Brain pericyte (primary cell): ENCODE measurements around the gene PATE4.
"Not testable (repeated sequence)": the region's sequence is repeated elsewhere in the genome, so short reads cannot be mapped to it uniquely, and the experiment has no call there.

Source experiments
- DNase-seq: peaks from one replicate; pipeline ENCODE4 v3.0.0-alpha.2; 2012; ENCODE audit warnings: low read depth, low spot score

The PATE4 gene, protein sequence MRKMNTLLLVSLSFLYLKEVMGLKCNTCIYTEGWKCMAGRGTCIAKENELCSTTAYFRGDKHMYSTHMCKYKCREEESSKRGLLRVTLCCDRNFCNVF

DNA sequence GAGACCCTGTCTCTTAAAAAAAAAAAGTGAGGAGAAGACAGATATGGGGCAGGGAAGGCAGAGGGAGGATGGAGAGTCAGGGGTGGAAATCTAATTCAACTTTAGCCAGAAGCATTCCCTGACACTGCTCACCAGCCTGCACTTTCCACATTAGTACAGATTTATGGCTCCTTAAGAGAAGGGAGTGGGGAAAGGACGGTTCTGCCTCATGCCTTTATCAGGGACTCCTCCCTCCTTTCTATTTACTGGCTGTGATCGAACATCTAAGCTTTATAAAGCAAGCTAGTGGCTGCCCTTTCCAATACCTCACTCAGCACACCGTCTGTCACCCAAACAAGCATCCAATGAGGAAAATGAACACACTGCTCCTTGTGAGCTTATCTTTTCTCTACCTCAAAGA, at the start of gene PATE4:
Gene PATE4, plus strand, starts transcription at position 301 of the 400 bp plus-strand sequence. Its CDS starts 44 bp downstream, at position 345.
- no peak for DNase-seq

DNA sequence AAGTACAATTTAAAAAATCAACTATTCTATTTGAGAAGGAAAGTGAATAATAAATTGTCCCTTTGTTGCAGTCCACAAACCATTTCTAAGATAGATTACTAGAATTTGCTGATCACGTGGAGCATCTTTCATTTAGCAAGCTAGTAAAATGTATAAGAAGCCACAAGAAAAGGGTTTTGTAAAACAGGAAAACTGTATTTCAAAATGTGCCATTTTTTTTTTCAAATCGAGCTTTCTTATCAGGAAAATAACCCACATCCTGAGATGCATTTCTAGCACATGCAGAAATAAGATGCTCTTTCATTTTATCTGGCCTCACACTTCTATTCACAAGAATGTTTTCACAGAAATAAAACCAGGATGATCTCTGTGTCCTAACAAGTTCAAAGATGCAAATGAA, 48.4 kb upstream of the PATE4 start:
- no peak for DNase-seq

DNA sequence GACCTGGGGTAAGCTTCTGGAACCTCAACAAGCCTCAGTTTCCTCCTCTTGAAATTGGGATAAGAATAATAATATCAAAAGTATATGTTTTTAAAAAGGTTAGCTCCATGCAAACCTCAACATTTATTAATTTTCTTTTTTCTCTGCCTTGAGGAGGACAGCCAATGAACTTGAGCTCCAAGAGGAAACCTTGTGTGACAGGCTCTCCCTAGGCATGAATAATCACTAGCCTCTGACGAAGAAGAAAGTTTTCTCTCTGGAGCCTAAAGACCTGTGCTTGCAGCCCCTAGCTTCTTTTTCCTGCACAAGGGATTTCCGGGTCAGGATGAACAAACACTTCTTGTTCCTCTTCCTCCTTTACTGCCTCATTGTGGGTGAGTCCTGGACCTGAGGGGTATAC, 45.3 kb upstream of the PATE4 start, which contains the start of gene PATE3:
Gene PATE3, plus strand, starts transcription at position 301 of the 400 bp plus-strand sequence. Its CDS starts 25 bp downstream, at position 326.
- DNase-seq, result no peak

DNA sequence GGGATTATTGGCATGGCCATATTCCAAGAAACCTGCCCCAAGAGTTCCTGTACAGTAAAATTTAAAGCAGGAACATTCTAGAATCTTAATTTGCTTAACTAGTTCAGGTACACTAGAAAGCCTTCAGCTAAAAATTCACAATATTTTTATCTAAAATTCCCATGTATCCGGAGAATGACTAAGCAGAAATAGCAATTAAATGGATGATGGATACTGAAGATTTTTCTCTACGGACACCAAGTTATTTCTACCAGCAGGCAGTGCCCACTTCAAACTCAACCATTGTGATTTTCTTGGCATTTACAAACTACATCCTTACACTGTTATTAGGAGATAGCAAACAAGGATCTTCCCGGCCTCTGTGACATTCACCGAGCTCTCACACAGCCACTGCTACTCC, 42.3 kb upstream of the PATE4 start:
- DNase-seq, result no peak

DNA sequence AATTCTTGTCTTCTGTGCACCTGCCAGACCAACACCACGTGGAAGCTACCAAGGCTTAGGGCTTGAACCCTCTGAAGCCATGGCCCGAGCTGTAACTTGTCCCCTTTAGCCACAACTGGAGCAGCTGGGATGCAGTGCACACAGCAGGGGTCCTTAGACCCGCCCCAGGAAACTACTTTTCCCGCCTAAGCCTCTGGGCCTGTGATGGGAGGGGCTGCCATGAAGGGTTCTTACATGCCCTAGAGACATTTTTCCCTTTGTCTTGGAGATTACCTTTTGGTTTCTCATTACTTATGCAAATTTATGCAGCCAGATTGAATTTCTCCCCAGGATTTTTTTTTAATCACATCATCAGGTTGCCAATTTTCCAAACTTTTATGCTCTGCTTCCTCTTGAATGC, 35.5 kb upstream of the PATE4 start:
- DNase-seq, result no peak

DNA sequence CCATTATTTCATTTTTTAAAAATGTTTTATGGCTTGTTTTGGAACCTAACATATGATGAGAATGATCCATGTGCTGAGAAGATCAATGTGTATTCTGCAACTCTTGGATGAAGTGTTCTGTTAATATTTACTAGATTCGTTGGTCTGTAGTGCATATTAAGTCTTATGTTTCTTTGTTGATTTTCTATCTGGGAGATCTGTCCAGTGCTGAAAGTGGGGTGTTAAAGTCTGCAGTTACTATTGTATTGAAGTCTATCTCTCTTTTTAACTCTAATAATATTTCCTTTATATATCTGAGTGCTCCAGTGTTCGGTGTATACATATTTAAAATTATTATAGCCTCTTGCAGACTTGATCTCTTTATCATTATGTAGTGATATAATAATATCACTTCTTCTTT, 33.3 kb upstream of the PATE4 start:
- no peak for DNase-seq

DNA sequence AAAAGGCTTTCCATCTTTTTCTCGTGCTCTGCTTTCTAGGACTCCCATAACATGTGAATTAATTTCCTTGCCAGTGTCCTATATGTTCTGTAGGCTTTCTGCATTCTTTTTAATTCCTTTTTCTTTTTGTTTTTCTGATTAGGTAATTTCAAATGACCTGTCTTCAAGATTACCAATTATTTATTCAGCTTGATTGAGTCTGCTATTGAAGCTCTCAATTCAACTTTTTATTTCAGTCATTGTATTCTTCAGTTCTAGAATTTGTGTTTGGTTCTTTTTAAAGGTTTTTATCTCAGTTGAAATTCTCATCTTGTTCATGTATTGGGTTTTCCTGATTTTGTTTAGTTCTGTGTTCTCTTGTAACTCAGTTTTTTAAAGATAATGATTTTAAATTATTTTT, 30.7 kb upstream of the PATE4 start:
- DNase-seq, result no peak

DNA sequence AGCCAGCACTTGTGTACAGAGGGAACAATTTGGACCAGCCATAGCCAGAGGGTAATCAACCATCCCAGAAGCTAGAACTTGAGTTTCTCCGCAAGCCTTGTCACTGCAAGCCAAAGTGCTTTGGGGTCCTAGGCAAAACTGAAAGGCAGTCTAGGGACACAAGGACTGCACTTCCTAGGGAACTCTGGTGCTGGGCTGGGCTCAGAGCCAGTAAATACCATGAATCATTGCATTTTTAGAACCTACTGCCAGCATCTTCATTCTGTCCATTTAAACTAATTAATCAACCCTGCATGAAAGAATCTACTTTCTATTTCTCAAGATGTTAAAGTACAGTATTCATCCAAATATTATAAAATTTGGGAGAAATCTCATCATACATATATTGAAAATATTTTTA, 25.2 kb upstream of the PATE4 start:
- DNase-seq, result no peak

DNA sequence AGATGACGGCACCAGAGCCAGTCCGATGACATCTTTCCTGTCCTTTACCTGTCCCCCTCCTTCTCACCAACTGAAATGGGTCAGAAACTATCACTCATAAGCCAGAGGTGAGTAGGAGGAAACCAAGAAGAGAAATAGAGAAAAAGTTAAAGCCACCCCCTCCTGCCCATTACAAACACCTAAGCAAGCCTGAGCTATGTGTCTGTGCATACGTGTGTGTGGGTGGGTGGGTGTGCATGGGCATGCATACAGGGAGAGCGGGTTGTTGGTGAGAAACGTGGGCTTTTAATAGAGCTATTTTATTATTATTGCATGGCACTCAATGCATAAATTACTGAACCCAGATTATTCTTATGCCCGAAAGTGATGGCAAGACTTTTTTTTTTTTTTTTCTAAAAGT, 2.6 kb downstream of the PATE4 start:
- DNase-seq, result no peak

DNA sequence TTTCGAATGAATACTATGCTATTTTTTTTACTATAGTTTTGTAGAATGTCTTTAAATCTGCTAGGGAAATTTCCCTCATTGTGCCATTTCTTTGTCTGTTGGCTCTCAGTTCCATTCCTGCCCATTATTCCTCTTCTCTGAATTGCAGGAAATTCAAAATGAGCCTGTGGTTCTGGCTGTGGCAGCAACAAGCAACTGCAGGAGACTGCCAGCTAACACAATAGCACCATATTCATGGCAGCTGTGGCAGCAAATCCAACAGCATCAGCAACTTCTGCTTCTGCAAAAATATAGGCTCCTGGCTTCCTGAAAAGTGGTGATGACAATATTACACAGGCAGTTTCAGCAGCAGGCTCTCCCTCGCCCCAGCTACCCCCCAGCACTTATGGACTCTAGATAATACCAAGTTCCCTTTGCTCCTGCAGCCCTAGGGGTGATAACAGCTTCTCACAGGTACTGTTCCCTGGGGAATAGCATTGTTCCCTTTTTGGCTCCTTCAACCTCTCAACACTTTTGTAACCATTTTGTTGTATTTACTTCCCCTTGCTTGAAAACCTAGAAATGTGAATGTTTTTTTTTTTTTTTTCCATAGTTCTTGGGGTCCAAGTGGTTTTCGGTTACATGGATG, 9.3 kb downstream of the PATE4 start:
- no peak for DNase-seq

DNA sequence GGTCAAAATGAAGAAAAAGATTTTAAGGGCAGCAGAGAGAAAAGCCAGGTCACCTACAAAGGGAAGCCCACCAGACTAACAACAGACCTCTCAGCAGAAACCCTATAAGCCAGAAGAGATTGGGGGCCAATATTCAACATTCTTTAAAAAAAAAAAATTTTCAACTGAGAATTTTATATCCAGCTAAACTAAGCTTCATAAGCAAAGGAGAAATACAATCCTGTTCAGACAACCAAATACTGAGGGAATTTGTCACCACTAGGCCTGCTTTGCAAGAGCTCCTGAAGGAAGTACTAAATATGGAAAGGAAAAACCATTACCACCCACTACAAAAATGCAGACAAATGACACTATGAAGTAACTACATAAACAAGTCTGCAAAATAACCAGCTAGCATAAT, 13.1 kb downstream of the PATE4 start:
- DNase-seq, result no peak

DNA sequence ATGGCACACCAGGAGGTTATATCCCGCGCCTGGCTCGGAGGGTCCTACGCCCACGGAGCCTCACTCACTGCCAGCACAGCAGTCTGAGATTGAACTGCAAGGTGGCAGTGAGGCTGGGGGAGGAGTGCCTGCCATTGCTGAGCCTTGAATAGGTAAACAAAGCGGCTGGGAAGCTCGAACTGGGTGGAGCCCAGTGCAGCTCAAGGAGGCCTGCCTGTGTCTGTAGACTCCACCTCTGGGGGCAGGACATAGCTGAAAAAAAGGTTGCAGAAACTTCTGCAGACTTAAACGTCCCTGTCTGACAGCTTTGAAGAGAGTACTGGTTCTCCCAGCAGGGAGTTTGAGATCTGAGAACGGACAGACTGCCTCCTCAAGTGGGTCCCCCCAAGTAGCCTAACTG, 24.6 kb downstream of the PATE4 start:
- DNase-seq, result not testable (repeated sequence)

DNA sequence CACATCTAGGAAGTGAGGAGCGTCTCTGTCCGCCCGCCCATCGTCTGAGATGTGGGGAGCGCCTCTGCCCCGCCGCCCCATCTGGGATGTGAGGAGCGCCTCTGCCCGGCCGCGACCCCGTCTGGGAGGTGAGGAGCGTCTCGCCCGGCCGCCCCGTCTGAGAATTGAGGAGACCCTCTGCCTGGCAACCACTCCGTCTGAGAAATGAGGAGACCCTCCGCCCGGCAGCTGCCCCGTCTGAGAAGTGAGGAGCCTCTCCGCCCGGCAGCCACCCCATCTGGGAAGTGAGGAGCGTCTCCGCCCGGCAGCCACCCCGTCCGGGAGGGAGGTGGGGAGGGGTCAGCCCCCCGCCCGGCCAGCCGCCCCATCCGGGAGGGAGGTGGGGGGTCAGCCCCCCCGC, 29.7 kb downstream of the PATE4 start:
- not testable (repeated sequence) for DNase-seq

DNA sequence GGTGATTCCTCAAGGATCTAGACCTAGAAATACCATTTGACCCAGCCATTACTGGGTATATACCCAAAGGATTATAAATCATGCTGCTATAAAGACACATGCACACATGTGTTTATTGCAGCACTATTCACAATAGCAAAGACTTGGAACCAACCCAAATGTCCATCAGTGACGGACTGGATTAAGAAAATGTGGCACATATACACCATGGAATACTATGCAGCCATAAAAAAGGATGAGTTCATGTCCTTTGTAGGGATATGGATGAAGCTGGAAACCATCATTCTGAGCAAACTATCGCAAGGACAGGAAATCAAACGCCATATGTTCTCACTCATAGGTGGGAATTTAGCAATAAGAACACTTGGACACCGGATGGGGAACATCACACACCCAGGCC, 32.2 kb downstream of the PATE4 start:
- DNase-seq, result not testable (repeated sequence)

DNA sequence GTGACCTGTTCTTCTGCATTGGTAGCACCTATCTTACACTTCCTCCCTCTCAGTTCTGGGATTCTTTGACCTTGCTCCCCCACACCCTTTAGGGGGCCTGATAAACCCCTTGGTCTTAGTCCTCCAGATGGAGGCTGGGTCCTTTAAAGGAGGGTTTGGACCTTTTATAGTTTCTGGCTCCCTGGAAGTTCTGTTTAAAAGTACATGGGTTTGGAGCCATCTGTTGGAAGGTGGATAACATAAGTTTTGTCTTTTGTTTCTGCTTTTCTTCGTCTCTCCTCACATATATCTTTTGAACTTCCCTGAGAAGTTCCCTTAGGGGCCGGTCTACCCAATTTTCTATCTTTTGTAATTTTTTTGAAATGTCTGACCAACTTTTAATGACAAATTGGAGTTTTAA, 36.4 kb downstream of the PATE4 start:
- DNase-seq, result no peak

DNA sequence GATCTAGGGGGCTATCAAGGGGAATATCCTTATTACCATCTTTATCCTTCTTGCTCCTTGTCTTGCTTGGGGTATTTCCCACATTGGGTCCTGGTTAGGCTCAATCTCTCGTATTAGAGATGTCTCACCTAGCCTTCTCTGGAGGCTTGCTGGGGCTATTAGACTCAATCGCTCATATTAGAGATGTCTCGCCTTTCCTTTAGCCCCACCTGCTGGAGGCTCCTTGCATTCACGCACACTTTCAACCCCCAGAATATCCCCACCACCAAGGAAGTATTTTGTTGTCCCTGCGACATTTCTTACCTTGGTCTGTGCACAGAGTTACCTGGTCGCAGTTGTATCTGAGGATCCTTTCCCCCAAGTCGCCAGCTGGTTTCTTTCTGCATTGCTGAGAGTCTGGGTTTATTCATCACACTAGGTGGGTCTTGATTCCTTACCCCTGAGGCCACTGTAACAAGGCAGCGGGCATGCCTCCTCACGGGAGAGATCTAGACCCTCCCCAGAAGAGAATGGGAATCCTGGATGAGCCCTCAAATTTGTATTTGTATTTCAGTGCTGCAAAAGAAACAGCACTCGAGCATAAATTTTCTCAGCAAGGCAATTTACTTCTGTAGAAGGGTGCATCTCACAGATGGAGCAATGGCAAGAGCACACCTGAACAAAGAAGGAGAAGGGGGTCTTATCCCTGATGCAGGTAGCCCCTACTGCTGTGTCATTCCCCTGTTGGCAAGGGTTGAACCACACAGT, 38.4 kb downstream of the PATE4 start:
- no peak for DNase-seq

DNA sequence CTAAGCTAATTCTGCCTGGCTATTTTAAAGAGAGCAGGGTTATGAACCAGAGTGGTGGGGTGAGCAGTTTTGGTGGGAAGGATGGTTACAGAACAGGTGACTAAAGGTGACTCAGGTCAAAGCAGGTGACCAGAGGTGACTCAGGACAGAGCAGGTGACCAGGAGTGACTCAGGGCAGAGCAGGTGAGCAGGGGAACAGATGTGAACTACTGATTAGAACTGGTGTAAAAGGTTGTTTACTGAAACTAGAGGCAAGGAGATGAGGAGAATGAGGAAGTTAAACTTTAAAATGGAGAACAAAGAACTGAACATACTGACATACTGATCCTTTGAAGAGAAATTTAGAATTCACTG, 39.0 kb downstream of the PATE4 start:
- no peak for DNase-seq

DNA sequence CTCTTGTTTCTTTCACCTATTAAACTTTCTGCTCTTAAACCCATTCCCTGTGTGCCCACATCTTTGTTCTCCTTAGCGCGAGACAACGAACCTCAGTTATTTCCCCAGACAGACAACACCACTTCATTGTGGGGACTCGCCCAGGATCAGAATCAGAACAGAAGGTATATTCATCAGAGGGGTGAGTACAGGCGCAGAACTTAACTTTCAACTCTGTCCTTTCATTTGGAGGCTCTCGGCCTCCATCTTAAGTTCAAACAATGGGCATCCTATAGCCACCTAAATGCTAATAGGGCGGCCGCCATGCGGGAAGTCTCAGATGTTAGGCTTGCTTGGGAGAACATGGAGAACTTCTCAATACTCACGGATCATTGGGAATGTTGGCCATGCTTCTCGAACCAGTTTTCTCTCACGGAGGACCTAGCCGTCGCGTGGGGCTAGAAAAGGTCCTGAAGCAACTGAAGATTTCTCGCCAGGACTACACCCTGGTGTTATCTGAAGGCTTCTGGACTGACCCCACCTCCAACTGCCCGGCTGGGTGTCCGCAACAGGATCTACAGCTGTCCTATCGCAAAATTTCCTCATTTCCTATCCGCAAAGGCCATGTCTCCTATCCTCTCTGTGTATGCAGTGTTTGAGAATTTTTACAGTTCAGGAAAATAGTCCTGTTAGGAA, 40.9 kb downstream of the PATE4 start:
- DNase-seq, result no peak

DNA sequence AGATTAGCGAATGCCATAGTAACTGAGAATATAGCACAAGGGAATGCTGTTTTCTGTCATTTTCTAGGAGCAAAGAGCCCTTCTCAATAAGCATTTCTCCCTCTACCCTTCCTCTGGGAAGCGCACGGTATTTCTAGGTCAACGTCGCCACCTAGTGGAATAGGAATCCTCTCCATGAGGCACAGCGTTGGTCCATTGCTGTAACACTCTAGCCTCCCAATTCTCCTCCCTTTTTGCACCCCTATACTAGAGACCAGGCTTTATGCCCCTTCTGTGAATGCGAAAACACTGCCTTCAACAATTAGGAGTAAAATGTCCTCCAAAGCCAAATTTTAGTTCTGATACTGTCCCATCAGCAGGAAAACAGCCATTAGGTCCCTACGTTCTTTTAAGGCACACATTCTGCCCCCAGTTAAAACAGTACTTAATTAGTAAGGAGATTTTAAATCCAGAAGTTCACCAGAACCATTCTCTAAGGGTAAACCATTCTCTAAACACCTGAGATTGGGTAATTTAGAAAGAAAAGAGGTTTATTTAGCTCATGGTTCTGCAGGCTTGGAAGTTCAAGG, 41.5 kb downstream of the PATE4 start:
- DNase-seq, result peak; percentile 22

DNA sequence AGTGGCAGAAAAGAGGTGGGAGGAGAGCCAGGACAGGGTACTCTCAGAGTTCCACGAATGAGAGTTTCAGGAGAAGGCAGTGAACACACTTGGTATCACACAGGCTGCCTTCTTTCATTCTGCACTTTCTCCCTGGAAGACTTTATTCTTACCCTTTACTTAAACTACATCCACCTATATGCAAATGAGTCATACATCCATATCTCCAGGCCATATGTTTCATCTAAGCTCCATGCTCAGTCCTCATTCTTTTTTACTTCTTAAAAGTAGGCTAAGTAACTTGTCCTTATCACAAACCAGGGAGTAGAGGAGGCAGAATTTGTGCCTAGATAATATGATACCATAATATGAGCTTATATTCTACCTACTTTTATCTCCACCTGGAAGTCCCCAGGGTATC, 48.2 kb downstream of the PATE4 start:
- no peak for DNase-seq

DNA sequence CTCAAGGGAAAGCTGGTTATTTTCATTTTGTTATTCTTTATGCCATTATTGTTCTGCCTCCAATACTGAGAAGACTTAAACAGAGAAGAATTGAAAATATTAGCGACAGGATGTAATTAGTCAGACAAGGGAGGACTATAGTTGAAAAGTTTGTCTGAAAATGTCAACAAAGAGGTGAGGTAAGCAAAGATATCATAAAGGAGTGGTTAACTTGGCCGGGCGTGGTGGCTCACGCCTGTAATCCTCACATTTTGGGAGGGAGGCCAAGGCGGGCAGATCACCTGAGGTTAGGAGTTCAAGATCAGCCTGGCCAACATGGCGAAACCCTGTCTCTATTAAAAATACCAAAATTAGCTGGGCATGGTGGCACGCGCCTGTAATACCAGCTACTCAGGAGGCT, 50.3 kb downstream of the PATE4 start:
- no peak for DNase-seq

DNA sequence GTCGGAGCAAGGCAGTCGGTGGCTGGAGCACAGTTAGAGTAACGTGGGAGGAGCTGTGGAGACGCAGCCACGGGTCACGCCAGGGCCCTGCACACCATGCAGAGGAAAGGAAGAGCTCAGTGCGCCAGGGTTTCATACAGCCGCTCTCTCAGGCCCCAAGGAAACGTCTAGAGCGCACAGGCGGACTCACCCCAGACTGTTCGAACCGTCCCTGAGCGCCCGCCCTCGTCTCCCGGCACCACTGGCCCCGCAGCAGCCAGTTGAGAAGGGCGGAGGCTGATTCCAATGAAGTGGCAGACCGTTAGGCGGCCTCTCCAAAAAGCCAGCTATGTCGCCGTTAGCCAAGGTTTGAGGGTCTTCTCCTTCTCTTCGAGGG, 53.9 kb downstream of the PATE4 start:
- DNase-seq, result no peak
